ENCODE results near the gene BCL10. TPM values are rescaled to one million over a fixed set of nuclear protein-coding genes. Genes with fewer than 3 reads are reported as not detected.

Gene BCL10
- total RNA-seq, 1 donor: 66.5 TPM

DNA sequence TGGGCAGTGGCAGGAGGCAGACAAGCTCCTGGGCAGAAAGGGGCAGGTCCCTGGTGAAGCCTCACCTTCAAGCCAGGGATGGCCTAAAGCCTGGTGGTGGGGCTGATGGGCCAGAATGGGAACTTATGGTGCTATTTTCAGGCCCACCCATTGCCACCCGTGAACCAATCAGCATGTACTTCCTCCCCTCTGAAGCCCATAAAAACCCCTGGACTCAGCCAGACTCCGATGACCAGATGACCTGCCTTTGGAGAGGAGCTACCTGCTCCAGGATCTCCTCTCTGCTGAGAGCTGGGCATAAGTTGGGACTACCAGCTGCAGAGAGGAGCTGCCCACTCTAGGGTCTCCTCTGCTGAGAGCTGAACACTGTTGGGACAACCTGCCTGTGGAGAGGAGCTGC lies 7.8 kb upstream of the BCL10 start:
- Histone ChIP-seq H3K27me3 (ENCODE audit: insufficient read depth, low read length) (no peaks in the 10 kb centered on the region), H3K9me3 (ENCODE audit: low read depth, low read length) (no peaks in the 10 kb centered on the region), H3K4me1 (ENCODE audit: insufficient read depth, low read length) (peaks cover 5% of the 10 kb centered on the region), H3K4me3 (ENCODE audit: low read length) (no peak overlapping the region)

DNA sequence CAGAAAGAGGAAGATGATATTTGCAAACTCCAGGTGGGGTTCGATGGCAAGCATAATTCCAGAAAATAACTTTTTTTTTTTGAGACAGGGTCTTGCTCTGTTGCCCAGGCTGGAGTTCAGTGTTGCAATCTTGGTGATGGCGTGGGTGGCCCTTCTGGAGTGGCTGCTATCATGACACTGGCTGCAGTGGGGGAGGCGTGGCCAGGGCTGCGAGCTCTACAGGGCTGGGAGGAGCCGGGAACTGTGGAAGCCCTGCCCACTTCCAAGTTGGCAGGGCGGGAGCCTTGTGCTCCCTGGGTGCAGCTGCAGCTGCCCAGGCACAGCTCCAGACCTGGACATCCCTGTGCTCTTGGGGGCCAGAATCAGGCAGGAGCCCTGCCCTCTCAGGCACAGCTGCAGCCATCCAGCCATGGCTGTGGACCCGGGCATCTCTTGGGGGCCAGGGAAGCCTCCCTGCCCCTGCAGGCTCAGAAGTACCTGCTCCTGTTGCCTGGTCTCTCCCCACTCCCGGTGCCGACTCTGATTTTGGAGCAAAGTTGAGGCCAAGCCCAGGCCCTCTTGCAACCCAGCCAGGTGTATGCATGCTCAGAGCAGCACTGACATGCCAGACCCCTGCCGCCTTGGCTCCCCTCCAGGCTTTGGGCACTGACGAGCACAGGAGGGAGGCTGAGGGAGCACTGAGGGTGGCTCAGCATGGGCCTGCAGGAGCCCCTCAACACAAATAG lies 7.2 kb upstream of the BCL10 start:
- Histone ChIP-seq H3K27me3 (ENCODE audit: insufficient read depth, low read length) (no peaks in the 10 kb centered on the region), H3K4me1 (ENCODE audit: insufficient read depth, low read length) (peaks cover 11% of the 10 kb centered on the region), H3K4me3 (ENCODE audit: low read length) (no peak overlapping the region), H3K9me3 (ENCODE audit: low read depth, low read length) (no peaks in the 10 kb centered on the region)

DNA sequence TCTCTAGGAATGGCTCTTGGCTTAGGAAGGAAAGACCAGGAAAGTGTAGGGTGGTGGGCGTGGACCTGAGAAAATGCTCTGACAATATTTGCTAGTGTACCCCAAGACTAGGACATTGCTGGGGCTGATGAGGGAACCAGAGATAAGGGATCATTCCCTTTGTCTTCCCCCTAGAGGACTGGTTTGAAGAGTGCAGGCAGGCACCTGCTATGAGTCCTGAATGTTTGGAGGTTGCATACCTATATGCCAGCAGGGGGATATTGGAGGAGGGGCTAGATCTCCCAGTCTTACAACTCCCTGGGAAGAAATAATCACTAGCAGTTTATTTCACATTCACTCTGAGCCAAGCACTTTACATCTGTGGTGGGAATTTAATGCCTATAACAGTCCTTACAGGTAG lies 6.0 kb upstream of the BCL10 start:
- H3K9me3 ChIP-seq (ENCODE audit: low read depth, low read length): no peaks in the 10 kb centered on the region
- H3K27me3 ChIP-seq (ENCODE audit: insufficient read depth, low read length): no peaks in the 10 kb centered on the region

DNA sequence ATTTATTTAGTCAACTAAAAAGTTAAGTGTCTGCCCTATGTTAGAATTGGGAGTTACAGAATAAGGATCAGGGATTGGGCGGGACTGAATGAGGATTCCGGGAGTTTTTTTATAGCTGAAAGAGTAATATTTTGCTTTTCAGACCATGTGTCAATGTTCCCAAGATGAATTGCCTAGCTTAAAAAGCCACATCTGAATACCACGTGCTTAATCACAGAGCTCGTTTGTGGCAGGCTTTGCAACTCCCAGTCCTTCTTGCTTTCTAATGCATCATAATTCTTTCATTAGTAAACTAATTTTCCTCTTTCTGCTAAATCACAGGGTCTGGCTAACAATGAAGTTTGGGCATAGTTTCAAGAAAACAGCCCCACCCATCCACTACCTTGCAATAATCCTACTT lies 4.2 kb upstream of the BCL10 start:
- no peak overlapping the region for H3K4me3 ChIP-seq (ENCODE audit: low read length)
- H3K4me1 ChIP-seq (ENCODE audit: insufficient read depth, low read length): peaks cover 29% of the 10 kb centered on the region
- H3K27me3 ChIP-seq (ENCODE audit: insufficient read depth, low read length): no peaks in the 10 kb centered on the region
- H3K9me3 ChIP-seq (ENCODE audit: low read depth, low read length): no peaks in the 10 kb centered on the region

More for the DNA sequence above, 6.0 kb upstream of the BCL10 start:
- Histone ChIP-seq H3K4me3 (ENCODE audit: low read length) (no peak overlapping the region), H3K4me1 (ENCODE audit: insufficient read depth, low read length) (peaks cover 22% of the 10 kb centered on the region)

DNA sequence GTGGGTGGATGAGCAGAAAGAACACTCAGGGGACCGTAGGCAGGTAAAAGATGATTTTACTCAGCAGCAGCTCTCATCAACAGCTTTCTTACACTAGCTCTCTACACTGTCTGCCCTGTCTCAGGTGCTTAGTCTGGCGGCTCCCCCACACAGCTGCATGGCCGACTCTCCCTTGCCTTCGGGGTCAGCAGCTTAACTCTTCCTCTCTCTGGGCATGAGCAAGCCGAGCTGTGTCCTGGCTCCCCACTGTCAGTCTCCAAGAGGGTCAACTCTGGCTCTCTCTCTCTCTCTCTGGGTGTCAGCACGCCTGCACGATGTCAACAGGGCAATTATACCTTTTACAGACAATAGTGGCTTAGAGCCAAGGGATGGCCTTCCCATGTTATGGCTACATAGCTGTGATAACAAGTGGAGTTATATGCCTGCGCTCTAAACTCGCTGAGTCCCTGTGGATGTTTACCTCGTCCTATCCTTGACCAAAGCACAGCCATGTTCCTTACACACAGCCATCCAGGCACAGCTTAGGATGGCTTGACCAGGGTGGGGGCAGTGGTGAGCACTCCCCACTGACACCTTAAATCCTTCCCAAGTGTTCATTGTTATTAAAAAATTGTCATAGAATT lies 3.1 kb upstream of the BCL10 start:
- no peak overlapping the region for H3K4me3 ChIP-seq (ENCODE audit: low read length)
- H3K9me3 ChIP-seq (ENCODE audit: low read depth, low read length): no peaks in the 10 kb centered on the region

DNA sequence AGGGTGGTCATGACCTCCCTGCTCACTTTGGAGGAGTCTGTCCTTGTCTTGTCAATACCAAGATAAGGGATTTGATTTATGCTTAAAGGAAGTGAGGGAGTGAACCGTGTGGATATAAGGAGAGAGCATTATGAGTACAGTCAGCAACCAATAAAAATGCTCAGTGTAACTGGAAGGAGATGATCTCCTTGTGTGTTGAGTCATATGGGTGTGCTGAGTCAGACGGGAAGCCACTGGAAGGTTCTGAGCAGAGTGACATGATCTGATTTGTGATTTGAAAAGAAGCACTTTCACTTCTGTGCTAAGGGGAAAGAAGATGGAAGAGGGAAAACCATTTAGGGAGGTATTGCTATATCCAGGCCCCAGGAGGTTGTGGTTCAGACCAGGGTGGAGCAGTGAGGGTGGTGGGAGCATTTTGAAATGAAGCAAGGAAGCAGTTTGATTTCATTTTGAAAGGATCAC lies 2.5 kb upstream of the BCL10 start:
- H3K4me3 ChIP-seq (ENCODE audit: low read length): no peak overlapping the region
- H3K4me1 ChIP-seq (ENCODE audit: insufficient read depth, low read length): peaks cover 44% of the 10 kb centered on the region
- no peaks in the 10 kb centered on the region for H3K27me3 ChIP-seq (ENCODE audit: insufficient read depth, low read length)
- no peaks in the 10 kb centered on the region for H3K9me3 ChIP-seq (ENCODE audit: low read depth, low read length)

More for the DNA sequence above, 3.1 kb upstream of the BCL10 start:
- Histone ChIP-seq H3K27me3 (ENCODE audit: insufficient read depth, low read length) (no peaks in the 10 kb centered on the region), H3K4me1 (ENCODE audit: insufficient read depth, low read length) (peaks cover 39% of the 10 kb centered on the region)

DNA sequence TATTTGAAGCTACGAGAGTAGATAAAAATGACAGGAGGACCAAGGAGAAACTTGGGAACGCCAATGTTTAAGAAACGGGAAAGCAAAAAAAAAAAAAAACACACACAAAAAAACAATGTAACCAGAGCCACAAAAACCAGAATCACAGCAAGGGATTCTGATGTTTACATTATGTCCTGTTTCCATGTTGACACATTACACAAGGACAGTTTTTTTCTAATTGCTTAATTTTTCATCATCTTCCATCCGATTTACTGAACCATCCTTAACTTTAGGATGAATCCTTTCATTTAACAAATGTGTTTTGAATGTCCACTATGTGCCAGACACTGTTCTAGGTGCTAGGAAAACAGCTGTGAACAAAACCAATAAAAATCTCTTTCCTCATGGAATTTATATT lies 1.4 kb upstream of the BCL10 start:
- H3K9me3 ChIP-seq (ENCODE audit: low read depth, low read length): no peaks in the 10 kb centered on the region
- H3K4me1 ChIP-seq (ENCODE audit: insufficient read depth, low read length): peaks cover 50% of the 10 kb centered on the region
- H3K4me3 ChIP-seq (ENCODE audit: low read length): no peak overlapping the region
- H3K27me3 ChIP-seq (ENCODE audit: insufficient read depth, low read length): no peaks in the 10 kb centered on the region

DNA sequence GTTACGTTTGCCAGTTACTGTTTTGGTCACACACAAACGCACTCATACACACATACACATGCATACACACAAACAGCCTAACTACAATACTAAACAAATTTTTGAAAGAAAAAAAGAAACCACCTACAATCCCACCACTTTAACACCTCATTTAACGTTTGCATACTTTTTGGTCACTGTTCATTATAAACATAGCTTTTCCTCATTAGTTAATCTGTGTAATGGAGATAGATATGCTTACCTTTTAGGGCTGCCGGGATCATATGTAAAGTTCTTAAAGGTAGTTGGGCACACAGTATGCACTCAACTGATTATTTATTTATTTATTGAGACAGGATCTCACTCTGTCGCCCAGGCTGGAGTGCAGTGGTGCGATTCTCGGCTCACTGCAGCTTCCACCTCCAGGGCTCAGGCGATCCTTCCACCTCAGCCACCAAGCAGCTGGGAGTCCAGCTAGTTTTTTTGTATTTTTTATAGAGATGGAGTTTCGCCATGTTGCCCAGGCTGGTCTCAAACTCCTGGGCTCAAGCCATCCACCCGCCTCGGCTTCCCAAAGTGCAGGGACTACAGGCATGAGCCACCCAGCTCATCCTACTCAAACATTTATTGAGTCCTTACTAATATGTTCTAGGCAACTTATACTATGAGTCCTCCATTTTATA lies 677 bp upstream of the BCL10 start:
- Histone ChIP-seq H3K27me3 (ENCODE audit: insufficient read depth, low read length) (no peaks in the 10 kb centered on the region), H3K4me3 (ENCODE audit: low read length) (peak overlapping the region; percentile 90), H3K4me1 (ENCODE audit: insufficient read depth, low read length) (peaks cover 50% of the 10 kb centered on the region), H3K9me3 (ENCODE audit: low read depth, low read length) (no peaks in the 10 kb centered on the region)

DNA sequence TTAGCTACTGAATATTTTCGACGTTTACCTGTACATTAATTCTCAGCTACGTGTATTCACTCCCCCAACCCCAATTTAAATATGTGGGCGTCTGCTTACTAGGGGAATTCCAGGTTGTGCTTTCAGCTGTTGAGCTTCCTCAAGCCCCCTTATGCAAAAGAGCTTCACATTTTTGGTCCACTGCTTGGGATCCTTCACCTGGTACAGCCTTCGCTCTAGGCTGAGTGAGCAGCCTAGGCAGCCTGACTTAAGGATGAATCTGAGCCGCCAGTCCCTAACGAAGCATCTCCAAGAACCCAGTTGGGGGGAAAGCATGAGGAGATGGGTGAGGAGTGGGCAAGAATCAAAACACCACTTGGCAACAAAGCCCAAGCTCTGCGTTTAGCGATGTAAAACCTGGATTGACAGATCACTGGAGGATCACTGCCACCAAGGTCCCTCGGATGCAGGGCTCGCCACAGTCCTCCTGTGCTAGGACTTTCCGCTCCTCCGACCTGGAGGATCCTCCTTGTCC lies 674 bp downstream of the BCL10 start:
- no peaks in the 10 kb centered on the region for H3K9me3 ChIP-seq (ENCODE audit: low read depth, low read length)
- peaks cover 50% of the 10 kb centered on the region for H3K4me1 ChIP-seq (ENCODE audit: insufficient read depth, low read length)
- H3K4me3 ChIP-seq (ENCODE audit: low read length): peak overlapping the region; percentile 90
- H3K27me3 ChIP-seq (ENCODE audit: insufficient read depth, low read length): no peaks in the 10 kb centered on the region

DNA sequence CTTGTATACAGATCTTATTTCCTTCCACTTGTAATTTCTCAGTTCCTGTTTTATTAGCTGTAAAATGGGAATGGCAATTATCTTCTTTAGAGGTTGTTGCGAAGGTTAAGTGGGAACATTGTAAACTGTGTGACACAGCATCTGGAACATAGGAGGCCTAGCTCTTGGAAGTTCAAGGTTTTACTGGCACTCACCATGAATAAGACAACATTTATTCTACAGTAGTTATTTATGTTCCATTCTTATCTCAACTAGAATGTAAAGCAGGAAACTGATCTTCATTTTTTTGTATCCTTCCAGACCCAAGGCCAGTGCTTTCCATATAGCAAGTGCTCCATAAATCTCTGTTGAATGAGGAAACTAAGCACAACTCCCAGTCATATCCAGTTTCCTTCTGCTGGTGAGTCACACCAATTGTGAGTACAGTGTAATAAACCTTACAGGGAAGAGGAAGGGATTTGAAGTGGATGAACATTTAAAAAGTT lies 1.4 kb downstream of the BCL10 start:
- Histone ChIP-seq H3K9me3 (ENCODE audit: low read depth, low read length) (no peaks in the 10 kb centered on the region), H3K4me3 (ENCODE audit: low read length) (no peak overlapping the region), H3K4me1 (ENCODE audit: insufficient read depth, low read length) (peaks cover 50% of the 10 kb centered on the region), H3K27me3 (ENCODE audit: insufficient read depth, low read length) (no peaks in the 10 kb centered on the region)

DNA sequence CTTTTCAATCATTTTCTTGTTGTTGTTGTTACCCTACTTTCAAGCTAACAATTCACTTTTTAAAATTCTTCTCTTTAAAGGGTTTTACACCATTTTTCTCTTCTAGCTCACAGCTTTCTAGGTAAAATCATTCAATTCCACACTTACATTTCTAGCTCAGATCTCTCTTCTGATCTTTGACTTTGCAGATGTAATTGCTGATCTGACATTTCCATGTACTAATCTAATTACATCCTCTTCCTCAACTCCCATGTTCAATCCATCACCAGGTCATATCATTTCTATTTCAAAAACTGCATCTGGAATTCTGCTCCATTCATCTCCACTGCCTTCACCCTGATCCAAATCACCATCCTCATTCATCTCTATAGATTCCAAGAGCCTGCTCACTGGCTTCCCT lies 3.0 kb downstream of the BCL10 start:
- Histone ChIP-seq H3K4me3 (ENCODE audit: low read length) (no peak overlapping the region), H3K4me1 (ENCODE audit: insufficient read depth, low read length) (peaks cover 36% of the 10 kb centered on the region), H3K9me3 (ENCODE audit: low read depth, low read length) (no peaks in the 10 kb centered on the region), H3K27me3 (ENCODE audit: insufficient read depth, low read length) (no peaks in the 10 kb centered on the region)

DNA sequence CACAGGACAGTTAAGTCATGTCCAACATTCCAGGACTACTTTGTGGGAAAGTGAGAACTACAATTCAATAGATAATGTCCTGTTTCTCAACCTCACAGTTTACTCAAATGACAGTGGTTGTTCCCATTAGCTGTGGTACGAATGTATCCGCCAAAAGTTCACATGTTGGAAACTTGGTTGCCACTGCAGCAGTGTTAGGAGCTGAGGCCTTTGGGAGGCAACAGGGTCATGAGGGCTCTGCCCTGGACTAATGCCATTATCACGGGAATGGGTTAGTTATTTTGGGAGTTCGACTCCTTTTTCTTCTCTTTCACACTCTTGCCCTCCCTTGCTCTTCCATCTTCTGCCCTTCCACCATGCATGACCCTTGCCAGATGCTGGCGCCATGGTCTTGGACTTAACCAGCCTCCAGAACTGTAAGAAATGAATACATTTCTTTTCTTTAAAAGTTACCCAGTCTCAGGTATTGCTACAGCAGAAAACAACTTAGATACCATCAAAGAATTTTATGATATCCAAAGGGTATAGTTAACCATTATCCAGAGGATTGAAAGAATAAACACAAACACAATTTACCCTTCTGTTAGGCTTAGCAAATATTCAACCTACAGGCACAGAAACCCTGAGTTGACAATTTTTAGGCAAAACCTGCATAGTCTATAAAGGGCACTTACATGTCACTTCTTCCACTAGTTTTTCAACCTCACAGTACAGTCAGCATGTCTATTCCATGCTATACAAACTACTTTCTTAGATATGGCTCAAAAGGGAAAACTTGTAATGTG lies 7.4 kb downstream of the BCL10 start:
- H3K4me1 ChIP-seq (ENCODE audit: insufficient read depth, low read length): peaks cover 6% of the 10 kb centered on the region
- no peaks in the 10 kb centered on the region for H3K27me3 ChIP-seq (ENCODE audit: insufficient read depth, low read length)
- no peak overlapping the region for H3K4me3 ChIP-seq (ENCODE audit: low read length)
- H3K9me3 ChIP-seq (ENCODE audit: low read depth, low read length): no peaks in the 10 kb centered on the region

DNA sequence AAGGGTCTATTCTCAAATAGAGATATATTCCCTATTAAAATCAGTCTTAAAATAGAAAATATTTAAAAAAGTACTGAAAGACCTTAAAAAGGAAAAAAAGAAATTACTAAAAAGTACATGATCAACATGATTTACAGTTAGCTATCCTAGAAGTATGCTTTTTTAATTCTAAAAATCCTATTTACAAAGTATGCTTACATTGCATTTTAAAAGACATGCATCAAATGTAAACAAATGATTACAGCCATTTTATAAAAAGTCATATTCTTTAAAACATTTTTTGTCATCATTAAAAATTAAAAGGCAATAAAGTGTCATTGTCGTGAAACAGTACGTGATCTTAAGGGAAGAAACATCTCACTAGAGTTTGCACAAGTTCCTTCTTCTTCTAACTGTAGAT lies 9.1 kb downstream of the BCL10 start:
- no peaks in the 10 kb centered on the region for H3K27me3 ChIP-seq (ENCODE audit: insufficient read depth, low read length)
- no peaks in the 10 kb centered on the region for H3K9me3 ChIP-seq (ENCODE audit: low read depth, low read length)
- H3K4me3 ChIP-seq (ENCODE audit: low read length): no peak overlapping the region
- no peaks in the 10 kb centered on the region for H3K4me1 ChIP-seq (ENCODE audit: insufficient read depth, low read length)

DNA sequence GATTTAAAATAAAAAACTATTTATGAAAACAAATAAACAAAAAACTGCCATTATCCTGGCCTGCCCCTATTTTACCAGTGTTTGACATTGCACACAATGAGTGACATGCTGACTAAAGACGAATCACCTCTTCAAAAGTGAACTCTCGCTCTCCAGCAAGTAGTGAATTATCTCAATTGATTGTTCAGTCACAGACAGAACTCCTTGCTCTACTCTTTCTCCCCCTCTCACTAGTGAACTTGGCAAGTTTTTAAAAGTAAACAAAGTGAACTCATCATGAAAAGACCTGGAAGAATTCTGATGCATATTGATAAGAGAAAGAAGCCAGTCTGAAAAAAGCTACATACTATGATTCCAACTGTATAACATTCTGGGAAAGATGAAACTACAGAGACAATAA lies 12.3 kb downstream of the BCL10 start:
- no peaks in the 10 kb centered on the region for H3K27me3 ChIP-seq (ENCODE audit: insufficient read depth, low read length)
- H3K9me3 ChIP-seq (ENCODE audit: low read depth, low read length): no peaks in the 10 kb centered on the region
- peaks cover 6% of the 10 kb centered on the region for H3K4me1 ChIP-seq (ENCODE audit: insufficient read depth, low read length)
- no peak overlapping the region for H3K4me3 ChIP-seq (ENCODE audit: low read length)

DNA sequence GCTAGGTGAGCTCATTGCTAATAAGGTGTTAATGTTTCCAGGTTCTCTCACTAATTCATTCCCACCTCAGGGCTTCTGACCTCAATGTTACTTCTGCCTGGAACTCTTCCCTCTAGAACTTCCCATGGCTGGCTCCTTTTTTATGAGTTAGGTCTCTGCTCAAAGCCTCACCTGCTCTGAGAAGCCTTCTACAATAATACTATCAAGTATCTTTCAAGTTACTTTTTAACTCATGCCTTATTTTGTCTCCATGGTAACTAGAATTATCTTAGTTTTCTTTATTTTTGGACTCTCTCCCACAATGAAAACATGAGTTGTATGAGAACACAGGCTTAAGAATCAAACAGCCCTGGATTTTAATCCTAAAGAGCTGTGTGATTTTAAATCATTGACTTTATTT lies 13.4 kb downstream of the BCL10 start:
- H3K4me3 ChIP-seq (ENCODE audit: low read length): no peak overlapping the region
- peaks cover 14% of the 10 kb centered on the region for H3K4me1 ChIP-seq (ENCODE audit: insufficient read depth, low read length)
- H3K27me3 ChIP-seq (ENCODE audit: insufficient read depth, low read length): no peaks in the 10 kb centered on the region
- H3K9me3 ChIP-seq (ENCODE audit: low read depth, low read length): no peaks in the 10 kb centered on the region
